ENCODE results near the gene PLA2G12A. TPM values are rescaled to one million over a fixed set of nuclear protein-coding genes. Genes with fewer than 3 reads are reported as not detected.

The PLA2G12A gene
- total RNA-seq, 1 experiment from 2014 or later, result 37.9 TPM

GRCh38 chr4:109755656-109756055 lies 25.8 kb upstream of the PLA2G12A start:
- Histone ChIP-seq H3K9me2 (ENCODE audit: insufficient read depth) (no peaks in the 10 kb centered on the region), H2AFZ (ENCODE audit: low read depth, low read length, poor library complexity, severe bottlenecking) (no peak overlapping the region), H3K4me1 (ENCODE audit: control insufficient read depth in 1 of 2, insufficient read depth in 2 of 2, low read length in 2 of 2) (no peaks in the 10 kb centered on the region), H4K20me1 (ENCODE audit: insufficient read depth) (no peaks in the 10 kb centered on the region; the same call in 1 of the 2 replicates), H3K36me3 (ENCODE audit: control insufficient read depth in 1 of 2, insufficient read depth in 2 of 2, low read length in 2 of 2) (no peaks in the 10 kb centered on the region), H3K9me3 (ENCODE audit: control insufficient read depth in 1 of 2, insufficient read depth in 1 of 2, low read depth in 1 of 2, low read length in 2 of 2) (no peaks in the 10 kb centered on the region), H3K79me2 (ENCODE audit: insufficient read depth, low read length) (no peaks in the 10 kb centered on the region), H3K27ac (ENCODE audit: low read depth, low read length) (no peak overlapping the region), H3K4me3 (replicated peaks in 1 of 2; ENCODE audit: low read depth in 1 of 2, low read length in 2 of 2) (no peak overlapping the region), H3K27me3 (ENCODE audit: insufficient read depth, low read length) (no peaks in the 10 kb centered on the region), H3K9ac (ENCODE audit: low read length) (no peak overlapping the region), H3K4me2 (ENCODE audit: low read length) (no peak overlapping the region)
- CTCF ChIA-PET, result no interaction called here
- ATAC-seq, result no peak
- BruUV-seq (replicated peaks), result no TSS peak
- POLR2A ChIA-PET, result no interaction called here
- RAD21 ChIA-PET (ENCODE audit: low non-redundant PET in 1 of 2, low total read pairs in 2 of 2, uncharacterized antibody in 2 of 2, unreplicated experiment in 2 of 2), result no interaction called here
- intact Hi-C loops (cut with micrococcal nuclease), result no loop called here
- no peak for TF ChIP-seq POLR2AphosphoS5 (IDR thresholded peaks at IDR 0.05; ENCODE audit: low read depth, low read length)
- TF ChIP-seq FOSL1 (IDR thresholded peaks at IDR 0.05; ENCODE audit: low read depth), result no peak
- TF ChIP-seq CTCF (IDR thresholded peaks at IDR 0.05 in 2 of 3, conservative IDR thresholded peaks at IDR 0.05 in 1 of 3; ENCODE audit: borderline replicate concordance in 1 of 3, insufficient read depth in 1 of 3, low read depth in 2 of 3, low read length in 2 of 3), result no peak
- TF ChIP-seq CBX3 (IDR thresholded peaks at IDR 0.05; ENCODE audit: low read depth), result no peak
- no peak for TF ChIP-seq SP1 (IDR thresholded peaks at IDR 0.05; ENCODE audit: low read depth)
- no peak for DNase-seq (ENCODE audit: low read depth, low spot score)

- ATAC-seq (no peak), DNase-seq (ENCODE audit: low read depth, low spot score) (no peak)
- TF ChIP-seq CEBPB (IDR thresholded peaks at IDR 0.05; ENCODE audit: low read depth), result no peak
- no peak for TF ChIP-seq EGR1 (IDR thresholded peaks at IDR 0.05; ENCODE audit: low read depth)
- no peak for TF ChIP-seq POLR2AphosphoS5 (IDR thresholded peaks at IDR 0.05; ENCODE audit: low read depth, low read length)
- ChIA-PET POLR2A (no interaction called here), CTCF (no interaction called here), RAD21 (ENCODE audit: low non-redundant PET in 1 of 2, low total read pairs in 2 of 2, uncharacterized antibody in 2 of 2, unreplicated experiment in 2 of 2) (no interaction called here)
- H3K9me3 ChIP-seq (ENCODE audit: control insufficient read depth in 1 of 2, insufficient read depth in 1 of 2, low read depth in 1 of 2, low read length in 2 of 2), result no peaks in the 10 kb centered on the region
- BruUV-seq (replicated peaks), result no TSS peak
- no peaks in the 10 kb centered on the region; the same call in 1 of the 2 replicates for H4K20me1 ChIP-seq (ENCODE audit: insufficient read depth)
- H3K79me2 ChIP-seq (ENCODE audit: insufficient read depth, low read length), result no peaks in the 10 kb centered on the region
- H3K4me3 ChIP-seq (replicated peaks in 1 of 2; ENCODE audit: low read depth in 1 of 2, low read length in 2 of 2), result no peak overlapping the region
- intact Hi-C loops (cut with micrococcal nuclease), result no loop called here
- no peaks in the 10 kb centered on the region for H3K27me3 ChIP-seq (ENCODE audit: insufficient read depth, low read length)
- H2AFZ ChIP-seq (ENCODE audit: low read depth, low read length, poor library complexity, severe bottlenecking), result no peak overlapping the region
- H3K36me3 ChIP-seq (ENCODE audit: control insufficient read depth in 1 of 2, insufficient read depth in 2 of 2, low read length in 2 of 2), result no peaks in the 10 kb centered on the region
- no peak overlapping the region for H3K9ac ChIP-seq (ENCODE audit: low read length)
- no peaks in the 10 kb centered on the region for H3K9me2 ChIP-seq (ENCODE audit: insufficient read depth)
- no peak overlapping the region for H3K4me2 ChIP-seq (ENCODE audit: low read length)
- no peaks in the 10 kb centered on the region for H3K4me1 ChIP-seq (ENCODE audit: control insufficient read depth in 1 of 2, insufficient read depth in 2 of 2, low read length in 2 of 2)
- no peak overlapping the region for H3K27ac ChIP-seq (ENCODE audit: low read depth, low read length)
Measured at GRCh38 chr4:109754093-109754857, 24.4 kb upstream of the PLA2G12A start.

All from HCT116 (cell line).